Measurements from ENCODE around the gene SPDYE5.

DNA sequence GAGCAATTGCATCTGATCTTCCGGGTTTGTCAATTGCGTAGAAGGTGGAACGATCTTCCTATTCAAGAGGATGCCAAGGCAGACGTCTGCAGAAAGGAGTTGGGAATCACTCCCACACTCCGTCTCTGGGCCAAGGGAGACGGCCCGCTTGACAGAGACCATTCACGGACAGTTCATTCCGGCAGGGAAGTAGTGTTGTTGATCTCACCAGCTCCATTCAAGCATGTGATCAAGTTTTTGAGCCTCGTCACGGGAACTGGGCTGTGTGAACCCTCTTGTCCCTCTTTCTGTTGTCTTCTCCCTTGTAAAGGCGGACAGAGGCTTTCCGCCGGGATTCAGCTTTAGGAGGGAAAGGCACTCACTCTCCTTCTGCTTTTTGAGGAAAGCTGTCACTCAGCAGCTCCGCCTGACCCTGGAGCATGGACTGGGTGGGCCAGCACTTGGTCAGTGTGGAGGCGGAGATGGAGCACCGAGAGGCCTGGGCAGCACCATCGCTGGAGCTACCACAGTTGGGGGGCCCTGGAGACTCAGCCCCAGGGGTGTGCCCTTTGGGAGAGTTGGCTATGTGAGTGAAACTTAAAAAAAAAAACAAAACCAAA lies 44.9 kb downstream of the SPDYE5 start:
- TF ChIP-seq, protein P1, sequence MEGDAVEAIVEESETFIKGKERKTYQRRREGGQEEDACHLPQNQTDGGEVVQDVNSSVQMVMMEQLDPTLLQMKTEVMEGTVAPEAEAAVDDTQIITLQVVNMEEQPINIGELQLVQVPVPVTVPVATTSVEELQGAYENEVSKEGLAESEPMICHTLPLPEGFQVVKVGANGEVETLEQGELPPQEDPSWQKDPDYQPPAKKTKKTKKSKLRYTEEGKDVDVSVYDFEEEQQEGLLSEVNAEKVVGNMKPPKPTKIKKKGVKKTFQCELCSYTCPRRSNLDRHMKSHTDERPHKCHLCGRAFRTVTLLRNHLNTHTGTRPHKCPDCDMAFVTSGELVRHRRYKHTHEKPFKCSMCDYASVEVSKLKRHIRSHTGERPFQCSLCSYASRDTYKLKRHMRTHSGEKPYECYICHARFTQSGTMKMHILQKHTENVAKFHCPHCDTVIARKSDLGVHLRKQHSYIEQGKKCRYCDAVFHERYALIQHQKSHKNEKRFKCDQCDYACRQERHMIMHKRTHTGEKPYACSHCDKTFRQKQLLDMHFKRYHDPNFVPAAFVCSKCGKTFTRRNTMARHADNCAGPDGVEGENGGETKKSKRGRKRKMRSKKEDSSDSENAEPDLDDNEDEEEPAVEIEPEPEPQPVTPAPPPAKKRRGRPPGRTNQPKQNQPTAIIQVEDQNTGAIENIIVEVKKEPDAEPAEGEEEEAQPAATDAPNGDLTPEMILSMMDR (IDR thresholded peaks at IDR 0.05; ENCODE audit: low read length), result no peak
- TF ChIP-seq EZH2 (optimal IDR thresholded peaks at IDR 0.05; ENCODE audit: low read depth, low read length) (no peak), EZH2phosphoT487 (IDR thresholded peaks at IDR 0.05; ENCODE audit: low read length) (no peak)

Measured in MM.1S (cell line).